ENCODE data around the gene GPR61. TPM values are rescaled to one million over a fixed set of nuclear protein-coding genes. Genes with fewer than 3 reads are reported as not detected.

Gene GPR61
- polyA plus RNA-seq, 1 donor from 2014 or later = 9.7 TPM

DNA sequence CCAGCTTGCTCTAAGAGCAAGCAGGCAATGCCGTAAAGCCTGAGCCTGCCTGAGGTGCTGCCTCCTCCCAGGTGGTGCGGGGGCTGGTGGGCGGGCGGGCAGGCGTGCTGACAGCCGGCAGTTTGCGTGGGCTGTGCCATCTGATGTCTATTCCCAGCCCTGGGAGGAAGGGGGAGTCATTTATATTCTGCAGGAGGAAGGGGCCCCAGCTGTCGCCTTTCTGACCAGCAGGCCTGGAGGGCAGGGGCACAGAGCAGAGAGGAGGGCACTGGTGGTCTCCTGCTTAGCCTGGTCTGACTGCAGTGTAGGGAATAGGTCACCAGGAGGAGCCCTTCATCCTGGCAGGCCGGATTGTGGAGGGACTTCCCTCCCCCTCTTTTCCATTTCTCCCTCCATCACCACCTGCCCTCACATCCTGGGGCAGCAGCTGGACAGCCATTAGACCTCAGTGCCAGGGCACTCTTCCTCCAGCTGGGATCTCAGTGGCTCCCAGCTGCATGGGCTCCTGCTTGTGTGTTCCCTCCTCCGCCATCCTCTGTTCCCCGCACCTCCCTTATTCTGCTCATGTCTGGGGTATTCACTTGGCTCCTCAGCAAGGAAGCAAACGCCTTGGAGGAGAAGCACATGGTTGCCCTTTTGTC lies 41.4 kb upstream of the GPR61 start:
- Histone ChIP-seq H3K9me3 (ENCODE audit: low read length) (no peaks in the 10 kb centered on the region), H3F3A (ENCODE audit: insufficient read depth, low read length, poor library complexity, severe bottlenecking) (no peaks in the 10 kb centered on the region), H4K20me1 (ENCODE audit: insufficient read depth) (no peaks in the 10 kb centered on the region), H2AFZ (ENCODE audit: low read depth, low read length) (no peak overlapping the region), H3K27ac (ENCODE audit: low read length) (no peak overlapping the region), H3K36me3 (ENCODE audit: insufficient read depth, low read length) (no peaks in the 10 kb centered on the region), H3K4me2 (ENCODE audit: low read length) (no peak overlapping the region), H3K79me2 (replicated peaks; ENCODE audit: insufficient read depth, low read length) (no peaks in the 10 kb centered on the region), H3K9ac (ENCODE audit: low read length) (no peak overlapping the region), H3K9me2 (ENCODE audit: insufficient read depth, low read length) (no peaks in the 10 kb centered on the region), H3K4me3 (ENCODE audit: low read length) (no peak overlapping the region), H3K27me3 (ENCODE audit: insufficient read depth, low read depth, low read length) (no peaks in the 10 kb centered on the region)
- peak; percentile 59 for TF ChIP-seq SMC3 (conservative IDR thresholded peaks at IDR 0.05; ENCODE audit: poor library complexity)
- TF ChIP-seq, protein P1, sequence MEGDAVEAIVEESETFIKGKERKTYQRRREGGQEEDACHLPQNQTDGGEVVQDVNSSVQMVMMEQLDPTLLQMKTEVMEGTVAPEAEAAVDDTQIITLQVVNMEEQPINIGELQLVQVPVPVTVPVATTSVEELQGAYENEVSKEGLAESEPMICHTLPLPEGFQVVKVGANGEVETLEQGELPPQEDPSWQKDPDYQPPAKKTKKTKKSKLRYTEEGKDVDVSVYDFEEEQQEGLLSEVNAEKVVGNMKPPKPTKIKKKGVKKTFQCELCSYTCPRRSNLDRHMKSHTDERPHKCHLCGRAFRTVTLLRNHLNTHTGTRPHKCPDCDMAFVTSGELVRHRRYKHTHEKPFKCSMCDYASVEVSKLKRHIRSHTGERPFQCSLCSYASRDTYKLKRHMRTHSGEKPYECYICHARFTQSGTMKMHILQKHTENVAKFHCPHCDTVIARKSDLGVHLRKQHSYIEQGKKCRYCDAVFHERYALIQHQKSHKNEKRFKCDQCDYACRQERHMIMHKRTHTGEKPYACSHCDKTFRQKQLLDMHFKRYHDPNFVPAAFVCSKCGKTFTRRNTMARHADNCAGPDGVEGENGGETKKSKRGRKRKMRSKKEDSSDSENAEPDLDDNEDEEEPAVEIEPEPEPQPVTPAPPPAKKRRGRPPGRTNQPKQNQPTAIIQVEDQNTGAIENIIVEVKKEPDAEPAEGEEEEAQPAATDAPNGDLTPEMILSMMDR (IDR thresholded peaks at IDR 0.05; ENCODE audit: poor library complexity, severe bottlenecking) = peak; percentile 54
- TF ChIP-seq MXI1 (conservative IDR thresholded peaks at IDR 0.05; ENCODE audit: poor library complexity, severe bottlenecking) = no peak
- TF ChIP-seq, protein P2, sequence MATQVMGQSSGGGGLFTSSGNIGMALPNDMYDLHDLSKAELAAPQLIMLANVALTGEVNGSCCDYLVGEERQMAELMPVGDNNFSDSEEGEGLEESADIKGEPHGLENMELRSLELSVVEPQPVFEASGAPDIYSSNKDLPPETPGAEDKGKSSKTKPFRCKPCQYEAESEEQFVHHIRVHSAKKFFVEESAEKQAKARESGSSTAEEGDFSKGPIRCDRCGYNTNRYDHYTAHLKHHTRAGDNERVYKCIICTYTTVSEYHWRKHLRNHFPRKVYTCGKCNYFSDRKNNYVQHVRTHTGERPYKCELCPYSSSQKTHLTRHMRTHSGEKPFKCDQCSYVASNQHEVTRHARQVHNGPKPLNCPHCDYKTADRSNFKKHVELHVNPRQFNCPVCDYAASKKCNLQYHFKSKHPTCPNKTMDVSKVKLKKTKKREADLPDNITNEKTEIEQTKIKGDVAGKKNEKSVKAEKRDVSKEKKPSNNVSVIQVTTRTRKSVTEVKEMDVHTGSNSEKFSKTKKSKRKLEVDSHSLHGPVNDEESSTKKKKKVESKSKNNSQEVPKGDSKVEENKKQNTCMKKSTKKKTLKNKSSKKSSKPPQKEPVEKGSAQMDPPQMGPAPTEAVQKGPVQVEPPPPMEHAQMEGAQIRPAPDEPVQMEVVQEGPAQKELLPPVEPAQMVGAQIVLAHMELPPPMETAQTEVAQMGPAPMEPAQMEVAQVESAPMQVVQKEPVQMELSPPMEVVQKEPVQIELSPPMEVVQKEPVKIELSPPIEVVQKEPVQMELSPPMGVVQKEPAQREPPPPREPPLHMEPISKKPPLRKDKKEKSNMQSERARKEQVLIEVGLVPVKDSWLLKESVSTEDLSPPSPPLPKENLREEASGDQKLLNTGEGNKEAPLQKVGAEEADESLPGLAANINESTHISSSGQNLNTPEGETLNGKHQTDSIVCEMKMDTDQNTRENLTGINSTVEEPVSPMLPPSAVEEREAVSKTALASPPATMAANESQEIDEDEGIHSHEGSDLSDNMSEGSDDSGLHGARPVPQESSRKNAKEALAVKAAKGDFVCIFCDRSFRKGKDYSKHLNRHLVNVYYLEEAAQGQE (IDR thresholded peaks at IDR 0.05; ENCODE audit: borderline replicate concordance) = no peak
- TF ChIP-seq RAD21 (conservative IDR thresholded peaks at IDR 0.05) = peak; percentile 39
- no peak for TF ChIP-seq EP300 (conservative IDR thresholded peaks at IDR 0.05; ENCODE audit: poor library complexity, severe bottlenecking)

DNA sequence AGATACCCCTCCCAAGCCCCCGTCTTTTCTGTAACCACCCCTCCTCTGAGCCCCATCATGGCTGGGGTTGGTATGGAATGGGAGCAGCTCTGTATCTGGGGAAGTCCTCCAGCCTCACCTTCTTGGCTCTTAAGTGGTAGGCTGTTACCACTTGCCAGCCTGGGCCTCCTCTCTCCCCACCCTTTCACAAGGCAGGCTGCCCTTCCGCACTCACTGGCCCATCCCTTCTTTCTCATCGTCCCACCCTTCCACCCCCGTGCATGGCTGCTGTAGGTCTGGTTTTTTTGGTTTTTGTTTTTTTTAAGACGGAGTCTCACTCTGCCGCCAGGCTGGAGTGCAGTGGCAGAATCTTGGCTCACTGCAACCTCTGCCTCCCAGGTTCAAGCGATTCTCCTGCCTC lies 40.6 kb upstream of the GPR61 start:
- no peaks in the 10 kb centered on the region for H3K36me3 ChIP-seq (ENCODE audit: insufficient read depth, low read length)
- no peak overlapping the region for H3K4me3 ChIP-seq (ENCODE audit: low read length)
- no peaks in the 10 kb centered on the region for H3K79me2 ChIP-seq (replicated peaks; ENCODE audit: insufficient read depth, low read length)
- H3K27ac ChIP-seq (ENCODE audit: low read length) = no peak overlapping the region
- no peak overlapping the region for H3K4me2 ChIP-seq (ENCODE audit: low read length)
- H3K27me3 ChIP-seq (ENCODE audit: insufficient read depth, low read depth, low read length) = no peaks in the 10 kb centered on the region
- no peaks in the 10 kb centered on the region for H3K9me2 ChIP-seq (ENCODE audit: insufficient read depth, low read length)
- H3K9ac ChIP-seq (ENCODE audit: low read length) = no peak overlapping the region
- H2AFZ ChIP-seq (ENCODE audit: low read depth, low read length) = no peak overlapping the region
- no peaks in the 10 kb centered on the region for H3K9me3 ChIP-seq (ENCODE audit: low read length)
- no peaks in the 10 kb centered on the region for H3F3A ChIP-seq (ENCODE audit: insufficient read depth, low read length, poor library complexity, severe bottlenecking)
- no peaks in the 10 kb centered on the region for H4K20me1 ChIP-seq (ENCODE audit: insufficient read depth)
- TF ChIP-seq POLR2AphosphoS5 (IDR thresholded peaks at IDR 0.05) = no peak
- TF ChIP-seq, protein P2 (IDR thresholded peaks at IDR 0.05; ENCODE audit: borderline replicate concordance) = no peak
- TF ChIP-seq TAF1 (IDR thresholded peaks at IDR 0.05; ENCODE audit: low read depth) = no peak
- no peak for TF ChIP-seq SMC3 (conservative IDR thresholded peaks at IDR 0.05; ENCODE audit: poor library complexity)
- no peak for TF ChIP-seq MXI1 (conservative IDR thresholded peaks at IDR 0.05; ENCODE audit: poor library complexity, severe bottlenecking)
- TF ChIP-seq, protein P1 (IDR thresholded peaks at IDR 0.05; ENCODE audit: poor library complexity, severe bottlenecking) = no peak
- TF ChIP-seq RAD21 (conservative IDR thresholded peaks at IDR 0.05) = no peak
- no peak for TF ChIP-seq EP300 (conservative IDR thresholded peaks at IDR 0.05; ENCODE audit: poor library complexity, severe bottlenecking)
- TF ChIP-seq EZH2 (IDR thresholded peaks at IDR 0.05; ENCODE audit: borderline replicate concordance, insufficient read depth, low read length, poor library complexity, severe bottlenecking) = no peak
